H1 (cell line): Measurements from ENCODE around the gene ZNF443.

ENCODE experiments used
- POLR2A ChIP-seq, 2 experiments: IDR thresholded peaks; 1 replicate in 1 of 2; 2 replicates in 1 of 2; pipeline ENCODE4 v1.6.1; 2011; ENCODE audit warnings: low read depth in 2 of 2, low read length in 2 of 2, mild to moderate bottlenecking in 2 of 2; ENCODE audit errors: control extremely low read depth in 1 of 2
- RAD21 ChIP-seq, 2 experiments: IDR thresholded peaks in 1 of 2; conservative IDR thresholded peaks in 1 of 2; 2 replicates each; pipeline ENCODE4 v1.6.1; 2011; ENCODE audit warnings: low read depth in 2 of 2, low read length in 2 of 2, improper control_type of control experiment in 1 of 2, inconsistent platforms in 1 of 2, mild to moderate bottlenecking in 1 of 2, moderate library complexity in 1 of 2
- RXRA ChIP-seq: IDR thresholded peaks from 2 replicates; pipeline ENCODE4 v1.6.1; 2011; ENCODE audit warnings: low read depth, mild to moderate bottlenecking, low read length, moderate library complexity; ENCODE audit not compliant: insufficient read depth
- SIN3A ChIP-seq, 2 experiments: IDR thresholded peaks in 1 of 2; conservative IDR thresholded peaks in 1 of 2; 2 replicates each; pipeline ENCODE4 v1.6.1; 2011 to 2012; ENCODE audit warnings: low read length in 2 of 2, improper control_type of control experiment in 1 of 2, low read depth in 1 of 2, mild to moderate bottlenecking in 1 of 2
- TAF1 ChIP-seq: IDR thresholded peaks from 2 replicates; pipeline ENCODE4 v1.6.1; 2011; ENCODE audit warnings: mild to moderate bottlenecking, low read depth, low read length
- TF ChIP-seq, protein P1 (sequence below), 3 experiments: IDR thresholded peaks; 1 replicate in 2 of 3; 2 replicates in 1 of 3; pipeline versions ENCODE4 v1.5.1 to v1.6.1; 2011; ENCODE audit warnings: low read length in 3 of 3, mild to moderate bottlenecking in 3 of 3, inconsistent platforms in 2 of 3, low read depth in 1 of 3, moderate library complexity in 1 of 3; ENCODE audit not compliant: insufficient read depth in 1 of 3; ENCODE audit errors: control extremely low read depth in 1 of 3

DNA sequence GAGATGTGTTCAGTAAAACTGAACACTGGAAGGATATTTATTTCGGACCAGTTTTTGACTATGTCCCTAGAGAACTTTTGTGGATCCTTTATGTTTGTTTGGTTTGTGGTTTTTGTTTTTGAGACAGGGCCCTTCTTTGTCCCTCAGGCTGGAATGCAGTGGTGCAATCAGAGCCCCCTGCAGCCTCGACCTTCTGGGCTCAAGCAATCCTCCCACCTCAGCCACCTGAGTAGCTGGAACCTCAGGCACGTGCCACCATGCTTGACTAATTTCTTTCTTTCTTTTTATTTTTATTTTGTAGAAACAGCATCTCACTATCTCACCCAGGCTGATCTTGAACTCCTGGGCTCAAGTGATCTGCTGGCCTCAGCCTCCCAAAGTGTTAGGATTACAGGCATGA, 44.8 kb upstream of the ZNF443 start:
- TF ChIP-seq RXRA (no peak), TAF1 (no peak), RAD21 (IDR thresholded peaks at IDR 0.05 in 1 of 2, conservative IDR thresholded peaks at IDR 0.05 in 1 of 2; ENCODE audit: low read depth in 2 of 2, low read length in 2 of 2) (no peak), POLR2A (IDR thresholded peaks at IDR 0.05; ENCODE audit: control extremely low read depth in 1 of 2, low read depth in 2 of 2, low read length in 2 of 2) (no peak), SIN3A (conservative IDR thresholded peaks at IDR 0.05 in 1 of 2, IDR thresholded peaks at IDR 0.05 in 1 of 2; ENCODE audit: low read depth in 1 of 2, low read length in 2 of 2) (no peak)
- TF ChIP-seq, protein P1, sequence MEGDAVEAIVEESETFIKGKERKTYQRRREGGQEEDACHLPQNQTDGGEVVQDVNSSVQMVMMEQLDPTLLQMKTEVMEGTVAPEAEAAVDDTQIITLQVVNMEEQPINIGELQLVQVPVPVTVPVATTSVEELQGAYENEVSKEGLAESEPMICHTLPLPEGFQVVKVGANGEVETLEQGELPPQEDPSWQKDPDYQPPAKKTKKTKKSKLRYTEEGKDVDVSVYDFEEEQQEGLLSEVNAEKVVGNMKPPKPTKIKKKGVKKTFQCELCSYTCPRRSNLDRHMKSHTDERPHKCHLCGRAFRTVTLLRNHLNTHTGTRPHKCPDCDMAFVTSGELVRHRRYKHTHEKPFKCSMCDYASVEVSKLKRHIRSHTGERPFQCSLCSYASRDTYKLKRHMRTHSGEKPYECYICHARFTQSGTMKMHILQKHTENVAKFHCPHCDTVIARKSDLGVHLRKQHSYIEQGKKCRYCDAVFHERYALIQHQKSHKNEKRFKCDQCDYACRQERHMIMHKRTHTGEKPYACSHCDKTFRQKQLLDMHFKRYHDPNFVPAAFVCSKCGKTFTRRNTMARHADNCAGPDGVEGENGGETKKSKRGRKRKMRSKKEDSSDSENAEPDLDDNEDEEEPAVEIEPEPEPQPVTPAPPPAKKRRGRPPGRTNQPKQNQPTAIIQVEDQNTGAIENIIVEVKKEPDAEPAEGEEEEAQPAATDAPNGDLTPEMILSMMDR (IDR thresholded peaks at IDR 0.05; ENCODE audit: control extremely low read depth in 1 of 3, insufficient read depth in 1 of 3, low read depth in 1 of 3, low read length in 3 of 3): no peak
